H1 (cell line): ENCODE measurements around the gene RPS25. TPM values are rescaled to one million over a fixed set of nuclear protein-coding genes. Genes with fewer than 3 reads are reported as not detected.
A peak's percentile ranks its signal among the peaks of the same experiment; 100 is the strongest.

Source experiments
- CTCF ChIA-PET: fragments of 300-600 bp; sonication (Branson Sonifier 250); formaldehyde crosslinking; loops from one replicate; lab custom pipeline; 2021; ENCODE audit not compliant: partially characterized antibody; lab: Charles Lee
- POLR2A ChIA-PET: fragments of 300-600 bp; sonication (Branson Sonifier 250); formaldehyde crosslinking; loops from one replicate; lab custom pipeline; 2021; ENCODE audit warnings: inconsistent platforms; ENCODE audit not compliant: partially characterized antibody; lab: Charles Lee
- DNase-seq, 2 experiments: peaks; one replicate each; pipeline versions ENCODE4 v3.0.0 to v3.0.0-alpha.2; 2010 to 2022; ENCODE audit warnings: low spot score in 2 of 2, low read depth in 1 of 2, mixed read lengths in 1 of 2
- FAIRE-seq: peaks from 2 replicates; lab custom pipeline; 2011; peaks lifted over from hg19 to GRCh38; lab: Jason Lieb, UNC
- H2AFZ ChIP-seq: 2 replicates; pipeline ENCODE4 v1.8.1; 2012; ENCODE audit warnings: low read length, inconsistent platforms
- H2AK5ac ChIP-seq: 2 replicates; pipeline ENCODE4 v1.6.1; 2013; ENCODE audit warnings: low read depth, low read length
- H2BK120ac ChIP-seq: replicated peaks from 2 replicates; pipeline ENCODE3; 2013; ENCODE audit warnings: low read depth, low read length, inconsistent platforms
- H2BK12ac ChIP-seq: 2 replicates; pipeline ENCODE4 v1.6.1; 2013; ENCODE audit warnings: low read depth, low read length
- H2BK15ac ChIP-seq: 2 replicates; pipeline ENCODE4 v1.6.1; 2013; ENCODE audit warnings: low read length
- H2BK20ac ChIP-seq: 2 replicates; pipeline ENCODE4 v1.6.1; 2013; ENCODE audit warnings: low read length
- H2BK5ac ChIP-seq: 2 replicates; pipeline ENCODE4 v1.6.1; 2013; ENCODE audit warnings: low read depth, low read length
- H3K14ac ChIP-seq: 2 replicates; pipeline ENCODE4 v1.6.1; 2013; ENCODE audit warnings: inconsistent platforms; ENCODE audit not compliant: insufficient read length
- H3K18ac ChIP-seq: 2 replicates; pipeline ENCODE4 v1.6.1; 2013; ENCODE audit warnings: low read length; ENCODE audit errors: extremely low read depth
- H3K23ac ChIP-seq: 2 replicates; pipeline ENCODE4 v1.6.1; 2013; ENCODE audit warnings: inconsistent platforms; ENCODE audit not compliant: insufficient read length
- H3K23me2 ChIP-seq: 2 replicates; pipeline ENCODE4 v1.6.1; 2013; ENCODE audit warnings: low read depth, low read length
- H3K27ac ChIP-seq: 2 replicates; pipeline ENCODE4 v1.6.1; 2011; ENCODE audit warnings: low read depth, low read length, inconsistent platforms
- H3K27me3 ChIP-seq, 4 experiments: replicated peaks in 1 of 4; 1 replicate in 1 of 4; 2 replicates in 3 of 4; pipeline versions ENCODE4 v1.6.1 to v1.8.1; 2011 to 2013; ENCODE audit warnings: low read length in 3 of 4, mild to moderate bottlenecking in 3 of 4, inconsistent platforms in 2 of 4, mixed read lengths in 2 of 4, moderate library complexity in 1 of 4; ENCODE audit not compliant: control insufficient read depth in 3 of 4, insufficient read depth in 3 of 4; ENCODE audit errors: extremely low read depth in 1 of 4
- H3K36me3 ChIP-seq, 4 experiments: 2 replicates each; pipeline versions ENCODE4 v1.6.1 to v1.8.1; 2011 to 2013; ENCODE audit warnings: mild to moderate bottlenecking in 4 of 4, low read length in 3 of 4, moderate library complexity in 2 of 4, control low read depth in 1 of 4, inconsistent platforms in 1 of 4; ENCODE audit not compliant: insufficient read depth in 4 of 4, control insufficient read depth in 2 of 4
- H3K4ac ChIP-seq: replicated peaks from 2 replicates; pipeline ENCODE3; 2013; ENCODE audit warnings: low read length, low read depth, mixed read lengths, inconsistent platforms; ENCODE audit not compliant: insufficient read length
- H3K4me1 ChIP-seq, 4 experiments: replicated peaks in 1 of 4; 1 replicate in 1 of 4; 2 replicates in 3 of 4; pipeline versions ENCODE4 v1.6.1 to v1.8.1; 2011 to 2013; ENCODE audit warnings: low read length in 3 of 4, inconsistent platforms in 2 of 4, mixed read lengths in 1 of 4; ENCODE audit not compliant: insufficient read depth in 4 of 4, control insufficient read depth in 3 of 4
- H3K4me2 ChIP-seq, 2 experiments: 2 replicates each; pipeline versions ENCODE4 v1.6.1 to v1.8.1; 2011 to 2013; ENCODE audit warnings: low read depth in 2 of 2, low read length in 2 of 2, control low read depth in 1 of 2, inconsistent platforms in 1 of 2, mild to moderate bottlenecking in 1 of 2; ENCODE audit not compliant: insufficient read depth in 1 of 2
- H3K4me3 ChIP-seq, 4 experiments: fragments of 200-600, 300-600 bp in 1 of 4; sonication (generic), shearing (Covaris generic), sonication (Bioruptor Twin) in 1 of 4; 2 replicates each; pipeline versions ENCODE4 v1.5.1 to v1.8.1; 2011 to 2016; ENCODE audit warnings: low read length in 4 of 4, low read depth in 3 of 4, control low read depth in 2 of 4, inconsistent platforms in 2 of 4, mild to moderate bottlenecking in 2 of 4, mixed read lengths in 1 of 4, moderate library complexity in 1 of 4; ENCODE audit not compliant: insufficient read depth in 2 of 4; ENCODE audit errors: extremely low read depth in 1 of 4
- H3K56ac ChIP-seq: replicated peaks from 2 replicates; pipeline ENCODE3; 2013; ENCODE audit warnings: low read depth, mild to moderate bottlenecking, mixed read lengths, low read length, inconsistent platforms; ENCODE audit not compliant: insufficient read length
- H3K79me1 ChIP-seq: 2 replicates; pipeline ENCODE4 v1.6.1; 2013; ENCODE audit warnings: low read depth, low read length, control low read depth
- H3K79me2 ChIP-seq, 2 experiments: 2 replicates each; pipeline versions ENCODE4 v1.6.1 to v1.8.1; 2012 to 2013; ENCODE audit warnings: low read length in 2 of 2, mild to moderate bottlenecking in 2 of 2, inconsistent platforms in 1 of 2; ENCODE audit not compliant: insufficient read depth in 2 of 2, control insufficient read depth in 1 of 2
- H3K9ac ChIP-seq, 4 experiments: replicated peaks in 1 of 4; 1 replicate in 1 of 4; 2 replicates in 3 of 4; pipeline versions ENCODE4 v1.6.1 to v1.8.1; 2011 to 2013; ENCODE audit warnings: low read depth in 3 of 4, low read length in 3 of 4, control low read depth in 2 of 4, mild to moderate bottlenecking in 2 of 4, moderate library complexity in 2 of 4, inconsistent platforms in 1 of 4; ENCODE audit errors: extremely low read depth in 1 of 4
- H3K9me3 ChIP-seq, 2 experiments: 2 replicates each; pipeline versions ENCODE4 v1.6.1 to v1.8.1; 2012 to 2013; ENCODE audit warnings: mild to moderate bottlenecking in 2 of 2, moderate library complexity in 2 of 2, control low read depth in 1 of 2, inconsistent platforms in 1 of 2, low read depth in 1 of 2, low read length in 1 of 2, mixed read lengths in 1 of 2; ENCODE audit not compliant: insufficient read depth in 2 of 2
- H4K20me1 ChIP-seq, 2 experiments: replicated peaks in 1 of 2; 2 replicates each; pipeline versions ENCODE3 to v1.8.1; 2011 to 2013; ENCODE audit warnings: inconsistent platforms in 2 of 2, low read length in 2 of 2, mild to moderate bottlenecking in 1 of 2; ENCODE audit not compliant: insufficient read depth in 2 of 2, control insufficient read depth in 1 of 2
- H4K5ac ChIP-seq: 2 replicates; pipeline ENCODE4 v1.6.1; 2013; ENCODE audit warnings: low read length, low read depth, mixed read lengths, inconsistent platforms; ENCODE audit not compliant: insufficient read length
- H4K8ac ChIP-seq: 2 replicates; pipeline ENCODE4 v1.8.0; 2013; ENCODE audit warnings: mild to moderate bottlenecking, moderate library complexity, low read length, inconsistent platforms; ENCODE audit not compliant: insufficient read depth; ENCODE audit errors: extremely low read depth
- H4K91ac ChIP-seq: replicated peaks from 2 replicates; pipeline ENCODE3; 2013; ENCODE audit warnings: low read length, mixed read lengths, inconsistent platforms; ENCODE audit not compliant: insufficient read length
- ASH2L ChIP-seq: fragments of 200-600, 300-600 bp; sonication (generic); IDR thresholded peaks from one replicate; pipeline ENCODE4 v1.7.1; 2017; ENCODE audit warnings: low read length
- CBX8 ChIP-seq: fragments of 300-800, 300-1000 bp; sonication (generic); IDR thresholded peaks from 2 replicates; pipeline ENCODE4 v1.7.1; 2016; ENCODE audit warnings: low read depth, low read length, borderline replicate concordance
- CEBPB ChIP-seq: IDR thresholded peaks from 2 replicates; pipeline ENCODE4 v1.6.1; 2012; ENCODE audit warnings: low read depth, low read length
- CHD1 ChIP-seq: IDR thresholded peaks from 2 replicates; pipeline ENCODE4 v1.6.1; 2012; ENCODE audit warnings: low read depth, low read length, improper control_type of control experiment
- FOSL1 ChIP-seq: IDR thresholded peaks from 2 replicates; pipeline ENCODE4 v1.6.1; 2011; ENCODE audit warnings: mild to moderate bottlenecking, low read depth, low read length, moderate library complexity; ENCODE audit not compliant: insufficient read depth
- GABPA ChIP-seq: IDR thresholded peaks from 2 replicates; pipeline ENCODE4 v1.6.1; 2011; ENCODE audit warnings: mild to moderate bottlenecking, low read length, moderate library complexity, borderline replicate concordance; ENCODE audit not compliant: insufficient read depth
- MAFK ChIP-seq: IDR thresholded peaks from 2 replicates; pipeline ENCODE4 v1.6.1; 2012; ENCODE audit warnings: low read depth, mild to moderate bottlenecking, improper control_type of control experiment, low read length
- POLR2A ChIP-seq, 2 experiments: IDR thresholded peaks; 1 replicate in 1 of 2; 2 replicates in 1 of 2; pipeline ENCODE4 v1.6.1; 2011; ENCODE audit warnings: low read depth in 2 of 2, low read length in 2 of 2, mild to moderate bottlenecking in 2 of 2; ENCODE audit errors: control extremely low read depth in 1 of 2
- SAP30 ChIP-seq: fragments of 300-600 bp; sonication (generic); IDR thresholded peaks from 2 replicates; pipeline ENCODE4 v1.7.1; 2012; ENCODE audit warnings: low read length, moderate library complexity, mild to moderate bottlenecking, inconsistent platforms; ENCODE audit not compliant: insufficient read depth, insufficient replicate concordance
- SIRT6 ChIP-seq: IDR thresholded peaks from one replicate; pipeline ENCODE4 v1.7.1; 2012; ENCODE audit warnings: low read length, inconsistent platforms
- SP1 ChIP-seq: IDR thresholded peaks from 2 replicates; pipeline ENCODE4 v1.6.1; 2011; ENCODE audit warnings: low read depth, low read length
- SUZ12 ChIP-seq: fragments of 200-600 bp; sonication (generic); IDR thresholded peaks from 2 replicates; pipeline ENCODE4 v1.6.1; 2012; ENCODE audit warnings: mild to moderate bottlenecking, inconsistent platforms, low read length, moderate library complexity, mixed read lengths
- WGBS, 2 experiments: shearing (Covaris generic) in 1 of 2; methylation state at CpG; one replicate each; pipeline versions ENCODE4 v1.1.6 to v1.1.7; 2013 to 2015; ENCODE audit warnings: low lambda C conversion rate in 2 of 2, mixed read lengths in 2 of 2, inconsistent platforms in 1 of 2, low coverage in 1 of 2, missing lambda C conversion rate in 1 of 2; ENCODE audit not compliant: insufficient replicate concordance in 2 of 2, insufficient coverage in 1 of 2, insufficient read length in 1 of 2; ENCODE audit errors: extremely low coverage in 1 of 2, missing lambda C conversion rate in 1 of 2; 5-methylcytosine and 5-hydroxymethylcytosine counted together
- polyA plus RNA-seq, 7 experiments: library from polyadenylated mRNA; depleted of rRNA in 3 of 7; stranded (reverse) in 5 of 7; unstranded in 2 of 7; fragments of >200 nt in 5 of 7; fragments of 200-250 nt in 2 of 7; gene quantifications; 1 replicate in 5 of 7; 2 replicates in 1 of 7; 4 replicates in 1 of 7; pipeline versions ENCODE4 v1.2.1 to v1.2.3, GENCODE V29; 2011 to 2013; ENCODE audit warnings: missing spikeins in 2 of 7, mixed read lengths in 2 of 7
- total RNA-seq: library from RNA; stranded (reverse); fragmentation: NEBNext Ultra II Directional; extraction: Animal tissue kit (Norgen Biotek cat#: 25700); gene quantifications from 2 replicates; pipeline ENCODE4 v1.2.1, GENCODE V29; 2021

RPS25 gene
- total and polyA plus RNA-seq, 2 of the 8 experiments (the other 6 are each of a cell fraction or from before 2014, with no cell fraction given): 1,525 to 1,643 TPM

- TF ChIP-seq ASH2L (no peak), POLR2A (IDR thresholded peaks at IDR 0.05; ENCODE audit: control extremely low read depth in 1 of 2, low read depth in 2 of 2, low read length in 2 of 2) (no peak), SUZ12 (no peak), SIRT6 (no peak), SP1 (no peak), MAFK (no peak), GABPA (no peak), CBX8 (no peak), FOSL1 (no peak), CEBPB (no peak), CHD1 (no peak), SAP30 (no peak)
- TF ChIP-seq, all 59 proteins: peak for 0
- Histone ChIP-seq H3K56ac (no peak overlapping the region), H3K4me1 (peaks cover 6 to 13% (median 10%) of the 10 kb centered on the region in 4 experiments), H3K36me3 (peaks cover 14 to 63% (median 37%) of the 10 kb centered on the region in 4 experiments), H3K23ac (no peak overlapping the region), H3K4me3 (no peak overlapping the region), H3K4me2 (no peak overlapping the region), H4K20me1 (peaks cover 3 to 17% of the 10 kb centered on the region in 2 experiments), H2BK12ac (no peak overlapping the region), H3K27ac (no peak overlapping the region), H4K91ac (no peak overlapping the region), H3K9me3 (no peaks in the 10 kb centered on the region), H3K27me3 (no peaks in the 10 kb centered on the region), H2BK15ac (no peak overlapping the region), H4K5ac (no peak overlapping the region), H3K14ac (no peak overlapping the region), H3K9ac (0 out of 7 replicates have a peak overlapping the region, but pooled peaks of 1 of the 4 experiments have one; percentile 7), H2BK120ac (no peak overlapping the region), H3K79me2 (peaks cover 0 to 26% of the 10 kb centered on the region in 2 experiments; a peak in 2 of 4 replicates), H2AFZ (no peak overlapping the region), H2BK20ac (no peak overlapping the region), H3K79me1 (peaks cover 15% of the 10 kb centered on the region), H3K18ac (no peak overlapping the region), H3K23me2 (peaks cover 7% of the 10 kb centered on the region; the same call in 1 of the 2 replicates), H4K8ac (no peak overlapping the region), H2BK5ac (no peak overlapping the region), H2AK5ac (no peak overlapping the region), H3K4ac (no peak overlapping the region)
- 94% methylated on average over 16 of the region's 16 CpGs; no CpG with 5 or more reads in 1 of the 2 experiments for WGBS, 2 experiments
- ChIA-PET CTCF (interaction anchor here (0.8 to 1.3 kb wide), 5 partner anchors 19 to 282 kb away, joined by 3 to 4 read pairs (median 3); partner anchors contain the start of gene VPS11), POLR2A (interaction anchor here (1.2 to 9.7 kb wide), 5 partner anchors 13 to 68 kb away, joined by 4 to 224 read pairs (median 5); partner anchors contain the start of genes RPS25 and TRAPPC4)
- DNase-seq: no peak
- FAIRE-seq: no peak
Observed at GRCh38 chr11:119025978-119026766, 8.0 kb upstream of the RPS25 start.
